CD14-positive monocyte (primary cell): Measurements from ENCODE around the gene NKAIN2. TPM values are rescaled to one million over a fixed set of nuclear protein-coding genes. Genes with fewer than 3 reads are reported as not detected.

Experiments
- DNase-seq, 3 donors: peaks; one replicate each; pipeline ENCODE4 v3.0.0-alpha.2; 2011 to 2022
- H2AFZ ChIP-seq: 2 replicates; pipeline ENCODE4 v1.6.0; 2012; ENCODE audit warnings: mild to moderate bottlenecking, low read depth, low read length, inconsistent platforms; ENCODE audit not compliant: insufficient read depth, poor library complexity, severe bottlenecking
- H3K27ac ChIP-seq, 2 donors: 1 replicate in 1 of 2; 2 replicates in 1 of 2; pipeline ENCODE4 v1.5.1; 2012 to 2013; ENCODE audit warnings: low read length in 2 of 2, control low read depth in 1 of 2, inconsistent platforms in 1 of 2, low read depth in 1 of 2, mild to moderate bottlenecking in 1 of 2
- H3K27me3 ChIP-seq, 2 donors: one replicate each; pipeline versions ENCODE4 v1.6.0 to v1.6.1; 2011 to 2013; ENCODE audit warnings: low read length in 2 of 2; ENCODE audit not compliant: control insufficient read depth in 2 of 2, insufficient read depth in 2 of 2
- H3K36me3 ChIP-seq, 2 donors: replicated peaks in 1 of 2; 1 replicate in 1 of 2; 2 replicates in 1 of 2; pipeline versions ENCODE4 v1.5.1 to v1.6.1; 2012 to 2013; ENCODE audit warnings: low read length in 2 of 2, control low read depth in 1 of 2, inconsistent platforms in 1 of 2, mild to moderate bottlenecking in 1 of 2; ENCODE audit not compliant: insufficient read depth in 2 of 2, control insufficient read depth in 1 of 2
- H3K4me1 ChIP-seq, 2 donors: 1 replicate in 1 of 2; 2 replicates in 1 of 2; pipeline versions ENCODE4 v1.5.1 to v1.6.1; 2012 to 2013; ENCODE audit warnings: low read length in 2 of 2, control low read depth in 1 of 2, inconsistent platforms in 1 of 2, mild to moderate bottlenecking in 1 of 2, moderate library complexity in 1 of 2; ENCODE audit not compliant: insufficient read depth in 2 of 2, control insufficient read depth in 1 of 2
- H3K4me2 ChIP-seq: replicated peaks from 2 replicates; pipeline ENCODE3; 2012; ENCODE audit warnings: low read length, moderate library complexity, mild to moderate bottlenecking; ENCODE audit not compliant: poor library complexity, severe bottlenecking; ENCODE audit errors: extremely low read depth
- H3K4me3 ChIP-seq, 3 experiments: fragments of 200-600 bp in 1 of 3; sonication (generic) in 1 of 3; replicated peaks in 1 of 3; 1 replicate in 2 of 3; 2 replicates in 1 of 3; pipeline ENCODE4 v1.5.1; 2011 to 2013; ENCODE audit warnings: low read length in 3 of 3, mild to moderate bottlenecking in 3 of 3, control low read depth in 2 of 3, low read depth in 2 of 3, inconsistent platforms in 1 of 3, moderate library complexity in 1 of 3
- H3K79me2 ChIP-seq: 2 replicates; pipeline ENCODE4 v1.6.0; 2012; ENCODE audit warnings: mild to moderate bottlenecking, control low read depth, inconsistent platforms, low read length, moderate library complexity; ENCODE audit not compliant: insufficient read depth
- H3K9ac ChIP-seq: 2 replicates; pipeline ENCODE4 v1.6.0; 2017; ENCODE audit warnings: low read length, mild to moderate bottlenecking; ENCODE audit not compliant: insufficient read depth, poor library complexity, severe bottlenecking
- H3K9me3 ChIP-seq, 2 donors: replicated peaks in 1 of 2; 1 replicate in 1 of 2; 2 replicates in 1 of 2; pipeline versions ENCODE4 v1.5.1 to v1.6.1; 2012 to 2013; ENCODE audit warnings: low read length in 2 of 2, control low read depth in 1 of 2; ENCODE audit not compliant: control insufficient read depth in 1 of 2, insufficient read depth in 1 of 2
- H4K20me1 ChIP-seq: 2 replicates; pipeline ENCODE4 v1.6.0; 2012; ENCODE audit warnings: mild to moderate bottlenecking, low read length, control low read depth, moderate library complexity; ENCODE audit not compliant: insufficient read depth
- H3K27ac Mint-ChIP-seq, 7 donors: one replicate each; pipeline ENCODE4 v1.8.0; 2020; ENCODE audit warnings: mild to moderate bottlenecking in 7 of 7, mixed read lengths in 7 of 7, moderate library complexity in 6 of 7, inconsistent platforms in 2 of 7
- H3K27me3 Mint-ChIP-seq, 3 donors: one replicate each; pipeline ENCODE4 v1.8.0; 2021 to 2022; ENCODE audit warnings: low read depth in 3 of 3, mild to moderate bottlenecking in 3 of 3, mixed read lengths in 3 of 3, moderate library complexity in 3 of 3, inconsistent platforms in 1 of 3
- H3K36me3 Mint-ChIP-seq, 2 donors: one replicate each; pipeline ENCODE4 v1.8.0; 2020; ENCODE audit warnings: mixed read lengths in 2 of 2, inconsistent platforms in 1 of 2, mild to moderate bottlenecking in 1 of 2
- H3K4me1 Mint-ChIP-seq: one replicate; pipeline ENCODE4 v1.8.0; 2020; ENCODE audit warnings: mild to moderate bottlenecking, mixed read lengths
- H3K4me3 Mint-ChIP-seq, 2 donors: one replicate each; pipeline ENCODE4 v1.8.0; 2020; ENCODE audit warnings: mild to moderate bottlenecking in 2 of 2, mixed read lengths in 2 of 2, moderate library complexity in 1 of 2
- H3K9me3 Mint-ChIP-seq, 7 donors: one replicate each; pipeline ENCODE4 v1.8.0; 2020 to 2022; ENCODE audit warnings: mixed read lengths in 7 of 7, mild to moderate bottlenecking in 6 of 7, moderate library complexity in 6 of 7, inconsistent platforms in 2 of 7
- WGBS: methylation state at CpG from one replicate; pipeline ENCODE4 v1.1.5; 2013; ENCODE audit warnings: missing lambda C conversion rate; ENCODE audit not compliant: insufficient coverage; 5-methylcytosine and 5-hydroxymethylcytosine counted together
- intact Hi-C, 2 donors: fragments of 100-400 bp; cut with micrococcal nuclease; formaldehyde crosslinking; loops; one replicate each; pipeline versions ENCODE4 v1.15.0 to v1.15.1; 2023
- polyA plus RNA-seq, 3 donors: library from polyadenylated mRNA; depleted of rRNA in 1 of 3; unstranded in 2 of 3; stranded (reverse) in 1 of 3; fragments of 300-500 nt in 2 of 3; fragments of >200 nt in 1 of 3; fragmentation: Illumina TruSeq in 2 of 3; gene quantifications; 1 replicate in 2 of 3; 2 replicates in 1 of 3; pipeline ENCODE4 v1.2.3, GENCODE V29; 2012 to 2021
- TF ChIP-seq, protein P1 (sequence below): fragments of 200-600 bp; IDR thresholded peaks from one replicate; pipeline ENCODE4 v1.8.0; 2022; ENCODE audit warnings: antibody characterized with exemption, mild to moderate bottlenecking

The NKAIN2 gene
- polyA plus RNA-seq, 3 donors, result not detected

DNA sequence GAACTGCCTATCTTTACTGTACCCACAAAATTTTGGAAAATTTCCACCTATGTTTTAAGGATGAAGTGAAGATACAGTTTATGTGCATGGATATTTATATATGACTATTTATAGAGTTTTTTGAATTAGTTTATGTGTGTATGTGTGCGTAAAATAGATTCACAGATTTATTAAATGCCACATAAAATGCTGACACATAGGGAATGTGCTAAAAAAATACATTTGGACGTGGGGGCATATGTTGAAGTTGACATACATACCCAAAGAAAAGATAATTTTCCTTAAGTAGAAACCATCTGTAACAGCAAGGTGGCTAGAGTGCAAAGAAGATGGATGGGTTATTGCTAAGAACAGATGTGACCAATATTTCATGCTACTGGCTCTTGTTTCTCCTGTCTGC, 856.5 kb downstream of the NKAIN2 start:
- H3K27ac ChIP-seq, result no peak overlapping the region
- no peaks in the 10 kb centered on the region for H3K4me1 Mint-ChIP-seq
- H2AFZ ChIP-seq, result no peak overlapping the region
- no peak overlapping the region for H3K27ac Mint-ChIP-seq
- no peaks in the 10 kb centered on the region for H3K27me3 ChIP-seq
- H3K4me2 ChIP-seq, result no peak overlapping the region
- TF ChIP-seq, protein P1, sequence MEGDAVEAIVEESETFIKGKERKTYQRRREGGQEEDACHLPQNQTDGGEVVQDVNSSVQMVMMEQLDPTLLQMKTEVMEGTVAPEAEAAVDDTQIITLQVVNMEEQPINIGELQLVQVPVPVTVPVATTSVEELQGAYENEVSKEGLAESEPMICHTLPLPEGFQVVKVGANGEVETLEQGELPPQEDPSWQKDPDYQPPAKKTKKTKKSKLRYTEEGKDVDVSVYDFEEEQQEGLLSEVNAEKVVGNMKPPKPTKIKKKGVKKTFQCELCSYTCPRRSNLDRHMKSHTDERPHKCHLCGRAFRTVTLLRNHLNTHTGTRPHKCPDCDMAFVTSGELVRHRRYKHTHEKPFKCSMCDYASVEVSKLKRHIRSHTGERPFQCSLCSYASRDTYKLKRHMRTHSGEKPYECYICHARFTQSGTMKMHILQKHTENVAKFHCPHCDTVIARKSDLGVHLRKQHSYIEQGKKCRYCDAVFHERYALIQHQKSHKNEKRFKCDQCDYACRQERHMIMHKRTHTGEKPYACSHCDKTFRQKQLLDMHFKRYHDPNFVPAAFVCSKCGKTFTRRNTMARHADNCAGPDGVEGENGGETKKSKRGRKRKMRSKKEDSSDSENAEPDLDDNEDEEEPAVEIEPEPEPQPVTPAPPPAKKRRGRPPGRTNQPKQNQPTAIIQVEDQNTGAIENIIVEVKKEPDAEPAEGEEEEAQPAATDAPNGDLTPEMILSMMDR, result no peak
- H3K79me2 ChIP-seq, result no peaks in the 10 kb centered on the region
- no peaks in the 10 kb centered on the region for H3K36me3 ChIP-seq
- WGBS, result no CpG with 5 or more reads among the region's 2 CpGs
- no peaks in the 10 kb centered on the region for H3K4me1 ChIP-seq
- no peaks in the 10 kb centered on the region for H3K27me3 Mint-ChIP-seq
- no peak for DNase-seq
- peaks cover 0 to 3% of the 10 kb centered on the region in 2 donors for H3K9me3 ChIP-seq
- H3K9me3 Mint-ChIP-seq, result peaks cover 0 to 8% (median 4%) of the 10 kb centered on the region in 7 donors
- H4K20me1 ChIP-seq, result no peaks in the 10 kb centered on the region
- intact Hi-C loops, result no loop called here
- H3K4me3 ChIP-seq, result no peak overlapping the region
- no peak overlapping the region for H3K9ac ChIP-seq
- no peak overlapping the region for H3K4me3 Mint-ChIP-seq
- H3K36me3 Mint-ChIP-seq, result no peaks in the 10 kb centered on the region

DNA sequence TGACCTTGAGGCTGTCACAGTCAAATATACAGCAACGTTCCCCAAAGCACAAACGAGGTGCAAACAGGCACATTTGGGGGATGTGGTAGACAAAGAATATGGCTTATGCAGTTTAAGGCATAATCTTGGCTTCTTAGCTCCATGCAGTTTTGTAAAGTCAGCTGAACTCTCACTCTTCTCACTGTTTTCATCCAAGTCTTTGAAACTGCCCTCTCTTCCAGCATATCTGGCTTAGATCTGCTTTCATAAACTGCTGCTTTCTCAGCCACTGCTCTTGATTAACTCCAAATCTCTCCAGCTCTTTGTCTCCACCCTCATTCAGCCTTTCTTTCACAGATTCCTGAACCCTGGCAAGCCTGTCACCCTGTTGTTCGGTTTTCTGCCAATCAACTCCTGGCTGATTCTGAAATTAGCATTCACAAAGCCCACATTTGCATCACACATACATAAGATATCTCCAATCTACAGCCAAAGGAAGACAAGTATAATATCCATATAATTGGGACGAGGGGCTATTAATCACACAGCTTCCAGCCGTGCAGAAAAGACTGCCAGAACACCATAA, 857.5 kb downstream of the NKAIN2 start:
- H3K27ac Mint-ChIP-seq, result no peak overlapping the region
- Histone ChIP-seq H3K4me1 (no peaks in the 10 kb centered on the region), H3K4me3 (no peak overlapping the region), H4K20me1 (no peaks in the 10 kb centered on the region), H3K9ac (no peak overlapping the region), H3K79me2 (no peaks in the 10 kb centered on the region), H3K4me2 (no peak overlapping the region), H3K27ac (no peak overlapping the region), H3K36me3 (no peaks in the 10 kb centered on the region), H2AFZ (no peak overlapping the region), H3K27me3 (no peaks in the 10 kb centered on the region), H3K9me3 (peaks cover 0 to 3% of the 10 kb centered on the region in 2 donors)
- H3K27me3 Mint-ChIP-seq, result no peaks in the 10 kb centered on the region
- no peak overlapping the region for H3K4me3 Mint-ChIP-seq
- H3K9me3 Mint-ChIP-seq, result peaks cover 0 to 8% (median 4%) of the 10 kb centered on the region in 7 donors
- TF ChIP-seq, protein P1, result no peak
- H3K36me3 Mint-ChIP-seq, result no peaks in the 10 kb centered on the region
- H3K4me1 Mint-ChIP-seq, result no peaks in the 10 kb centered on the region
- no peak for DNase-seq
- 89% methylated on average over 1 of the region's 5 CpGs for WGBS
- intact Hi-C loops, result no loop called here
